RWPE1 (cell line): ENCODE results near the gene CLIC5.

Experiments used
- CTCF ChIA-PET: fragments of 350-600 bp; sonication (Branson Sonifier 250); formaldehyde crosslinking; extraction: SDS; loops from one replicate; lab custom pipeline; 2021; lab: Yijun Ruan, JAX
- POLR2A ChIA-PET: fragments of 400-600 bp; formaldehyde crosslinking; extraction: SDS; loops from one replicate; lab custom pipeline; 2020; ENCODE audit warnings: antibody characterized with exemption; ENCODE audit not compliant: low non-redundant PET; lab: Yijun Ruan, JAX
- DNase-seq: peaks from one replicate; pipeline ENCODE4 v3.0.0; 2012; ENCODE audit warnings: low spot score
- H3K27ac ChIP-seq: fragments of 450-650 bp; 2 replicates; pipeline ENCODE4 v1.5.1; 2017
- TF ChIP-seq, protein P1 (sequence below): fragments of 450-650 bp; conservative IDR thresholded peaks from 2 replicates; pipeline ENCODE4 v1.5.1; 2017; ENCODE audit warnings: low read depth, mild to moderate bottlenecking

Gene CLIC5

DNA sequence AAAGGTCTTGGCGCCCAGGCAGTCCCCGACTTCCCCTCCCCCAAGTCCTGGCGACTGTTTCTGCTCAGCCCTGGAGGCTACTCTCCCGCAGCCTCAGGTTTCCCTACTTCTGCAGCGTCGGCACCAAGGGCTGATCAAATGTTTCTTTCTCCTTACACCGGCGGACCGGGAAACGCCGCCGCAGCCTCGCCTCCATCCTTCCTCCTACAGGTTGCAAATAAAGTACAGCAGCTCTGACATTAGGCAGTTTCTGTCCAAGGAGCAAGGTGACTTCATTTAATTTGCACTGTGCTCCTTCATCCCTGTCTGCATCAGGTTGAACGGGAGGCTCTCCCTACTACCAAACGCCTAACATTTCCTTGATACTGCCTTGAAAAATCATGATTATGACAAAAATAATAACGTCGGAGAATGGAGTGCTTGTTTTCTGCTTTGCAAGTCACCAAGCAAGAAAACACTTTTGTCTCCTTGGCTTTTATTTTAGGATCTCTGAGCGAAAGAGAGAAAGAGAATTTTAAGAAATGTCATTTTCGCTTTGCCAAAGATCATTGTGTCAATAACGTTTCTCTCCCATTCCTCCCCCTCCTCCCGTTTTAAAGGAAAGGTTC, 1.0 kb downstream of the CLIC5 start:
- CTCF ChIA-PET, result no interaction called here
- POLR2A ChIA-PET, result no interaction called here
- H3K27ac ChIP-seq, result no peak overlapping the region
- TF ChIP-seq, protein P1, sequence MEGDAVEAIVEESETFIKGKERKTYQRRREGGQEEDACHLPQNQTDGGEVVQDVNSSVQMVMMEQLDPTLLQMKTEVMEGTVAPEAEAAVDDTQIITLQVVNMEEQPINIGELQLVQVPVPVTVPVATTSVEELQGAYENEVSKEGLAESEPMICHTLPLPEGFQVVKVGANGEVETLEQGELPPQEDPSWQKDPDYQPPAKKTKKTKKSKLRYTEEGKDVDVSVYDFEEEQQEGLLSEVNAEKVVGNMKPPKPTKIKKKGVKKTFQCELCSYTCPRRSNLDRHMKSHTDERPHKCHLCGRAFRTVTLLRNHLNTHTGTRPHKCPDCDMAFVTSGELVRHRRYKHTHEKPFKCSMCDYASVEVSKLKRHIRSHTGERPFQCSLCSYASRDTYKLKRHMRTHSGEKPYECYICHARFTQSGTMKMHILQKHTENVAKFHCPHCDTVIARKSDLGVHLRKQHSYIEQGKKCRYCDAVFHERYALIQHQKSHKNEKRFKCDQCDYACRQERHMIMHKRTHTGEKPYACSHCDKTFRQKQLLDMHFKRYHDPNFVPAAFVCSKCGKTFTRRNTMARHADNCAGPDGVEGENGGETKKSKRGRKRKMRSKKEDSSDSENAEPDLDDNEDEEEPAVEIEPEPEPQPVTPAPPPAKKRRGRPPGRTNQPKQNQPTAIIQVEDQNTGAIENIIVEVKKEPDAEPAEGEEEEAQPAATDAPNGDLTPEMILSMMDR, result no peak
- DNase-seq, result no peak

GRCh38 chr6:46014046-46014445, 1.6 kb downstream of the CLIC5 start:
- ChIA-PET POLR2A (no interaction called here), CTCF (no interaction called here)
- TF ChIP-seq, protein P1, result no peak
- H3K27ac ChIP-seq, result no peak overlapping the region
- no peak for DNase-seq

- POLR2A ChIA-PET, result no interaction called here
- no peak for DNase-seq
- CTCF ChIA-PET, result no interaction called here
- H3K27ac ChIP-seq, result no peak overlapping the region
- TF ChIP-seq, protein P1, result no peak
These were observed 2.0 kb downstream of the CLIC5 start for GRCh38 chr6:46013639-46014038.

GRCh38 chr6:46012834-46013233, 2.8 kb downstream of the CLIC5 start:
- no peak for DNase-seq
- TF ChIP-seq, protein P1, result no peak
- ChIA-PET POLR2A (no interaction called here), CTCF (interaction anchor here (0.6 kb wide), 1 partner anchor 708 kb away, joined by 3 read pairs; no protein-coding TSS in a partner anchor)
- no peak overlapping the region for H3K27ac ChIP-seq

DNA sequence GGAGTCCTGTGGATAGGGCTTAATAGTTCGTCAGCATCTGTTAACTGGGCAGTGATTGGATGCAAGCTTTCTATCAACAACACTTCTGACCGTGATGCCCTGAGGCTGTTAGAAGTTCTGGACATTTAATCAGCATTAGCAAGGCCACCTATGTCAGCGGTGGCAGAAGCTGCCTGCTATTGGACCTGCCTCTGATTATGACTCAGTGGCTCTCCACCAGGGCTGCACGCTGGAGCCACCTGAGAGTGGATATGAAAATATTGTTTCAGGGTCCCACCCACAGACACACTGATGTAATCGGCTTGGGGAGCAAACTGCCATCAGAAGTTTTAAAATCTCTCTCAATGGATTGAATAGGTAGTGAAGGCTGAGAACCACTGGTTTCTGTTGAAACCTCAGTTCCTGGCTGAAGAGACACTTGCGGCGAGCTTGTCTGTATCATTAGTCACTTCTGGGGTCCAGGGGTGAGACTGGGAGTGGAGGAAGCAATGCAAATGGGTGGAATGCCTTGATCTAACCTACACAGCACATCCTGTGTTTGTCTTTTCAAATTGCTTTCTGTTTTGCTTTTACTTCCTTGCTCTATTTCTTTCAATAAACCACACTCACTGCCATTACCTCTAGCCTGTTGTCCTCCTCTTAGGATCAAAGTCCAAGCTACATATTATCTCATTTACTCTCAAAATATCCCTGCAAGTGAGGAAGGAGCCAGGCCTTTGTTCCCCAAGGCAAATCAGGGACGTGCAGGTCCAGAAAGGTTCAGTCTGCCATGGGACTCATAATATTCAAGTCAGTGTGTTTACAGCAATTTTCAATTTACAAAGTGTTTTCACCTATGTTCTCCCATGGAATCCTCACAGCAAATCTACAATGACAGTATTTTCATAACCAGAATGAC, 4.2 kb downstream of the CLIC5 start:
- no peak overlapping the region for H3K27ac ChIP-seq
- CTCF ChIA-PET, result no interaction called here
- TF ChIP-seq, protein P1, result no peak
- DNase-seq, result no peak
- POLR2A ChIA-PET, result no interaction called here

DNA sequence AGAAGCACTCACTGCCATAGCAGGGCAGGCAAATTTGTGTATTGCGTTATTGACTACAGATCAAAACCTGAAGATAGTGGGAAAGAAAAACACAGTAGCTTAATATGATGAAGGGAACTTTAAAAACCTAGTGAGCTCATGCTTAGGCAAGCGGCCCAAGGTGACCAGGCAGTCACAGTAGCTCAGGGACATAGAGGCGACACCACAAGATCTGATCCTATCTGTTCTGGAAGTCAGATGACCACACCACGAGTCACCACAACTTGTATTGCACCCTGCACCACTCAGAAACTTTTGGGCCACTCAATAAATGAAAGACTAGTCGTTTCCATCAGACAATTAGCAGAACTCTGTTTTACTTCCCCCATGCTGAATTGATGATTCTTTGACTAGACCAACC, 4.9 kb downstream of the CLIC5 start:
- POLR2A ChIA-PET, result no interaction called here
- CTCF ChIA-PET, result no interaction called here
- DNase-seq, result no peak
- TF ChIP-seq, protein P1, result no peak
- H3K27ac ChIP-seq, result no peak overlapping the region
